Measurements from ENCODE around the gene CD300LG.

The CD300LG gene

GRCh38 chr17:43814026-43814425, 33.0 kb upstream of the CD300LG start:
- H3K4me3 ChIP-seq (ENCODE audit: low read depth, low read length), result no peak overlapping the region
- DNase-seq (ENCODE audit: low read depth), result no peak
- TF ChIP-seq, protein P1, sequence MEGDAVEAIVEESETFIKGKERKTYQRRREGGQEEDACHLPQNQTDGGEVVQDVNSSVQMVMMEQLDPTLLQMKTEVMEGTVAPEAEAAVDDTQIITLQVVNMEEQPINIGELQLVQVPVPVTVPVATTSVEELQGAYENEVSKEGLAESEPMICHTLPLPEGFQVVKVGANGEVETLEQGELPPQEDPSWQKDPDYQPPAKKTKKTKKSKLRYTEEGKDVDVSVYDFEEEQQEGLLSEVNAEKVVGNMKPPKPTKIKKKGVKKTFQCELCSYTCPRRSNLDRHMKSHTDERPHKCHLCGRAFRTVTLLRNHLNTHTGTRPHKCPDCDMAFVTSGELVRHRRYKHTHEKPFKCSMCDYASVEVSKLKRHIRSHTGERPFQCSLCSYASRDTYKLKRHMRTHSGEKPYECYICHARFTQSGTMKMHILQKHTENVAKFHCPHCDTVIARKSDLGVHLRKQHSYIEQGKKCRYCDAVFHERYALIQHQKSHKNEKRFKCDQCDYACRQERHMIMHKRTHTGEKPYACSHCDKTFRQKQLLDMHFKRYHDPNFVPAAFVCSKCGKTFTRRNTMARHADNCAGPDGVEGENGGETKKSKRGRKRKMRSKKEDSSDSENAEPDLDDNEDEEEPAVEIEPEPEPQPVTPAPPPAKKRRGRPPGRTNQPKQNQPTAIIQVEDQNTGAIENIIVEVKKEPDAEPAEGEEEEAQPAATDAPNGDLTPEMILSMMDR (IDR thresholded peaks at IDR 0.05; ENCODE audit: insufficient read depth, low read depth, low read length, missing control alignments), result no peak

DNA sequence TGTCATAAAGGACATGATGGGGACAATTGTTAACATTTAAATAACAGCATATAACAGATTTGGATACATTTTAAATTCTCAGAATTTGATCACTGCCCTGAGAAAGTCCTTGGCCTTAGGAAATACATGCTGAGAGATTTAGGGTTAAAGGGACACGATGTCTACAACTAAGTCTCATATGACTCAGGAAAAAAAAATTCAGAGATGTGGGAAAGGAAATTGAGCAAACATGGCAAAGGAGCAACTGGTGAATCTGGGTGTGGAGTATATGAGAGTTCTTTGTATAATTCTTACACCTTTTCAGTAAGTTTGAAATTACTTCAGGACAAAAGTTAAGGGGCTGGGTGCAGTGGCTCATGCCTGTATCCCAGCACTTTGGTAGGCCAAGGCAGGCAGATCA, 32.3 kb upstream of the CD300LG start:
- TF ChIP-seq, protein P1 (IDR thresholded peaks at IDR 0.05; ENCODE audit: insufficient read depth, low read depth, low read length, missing control alignments), result no peak
- no peak for DNase-seq (ENCODE audit: low read depth)
- H3K4me3 ChIP-seq (ENCODE audit: low read depth, low read length), result no peak overlapping the region

DNA sequence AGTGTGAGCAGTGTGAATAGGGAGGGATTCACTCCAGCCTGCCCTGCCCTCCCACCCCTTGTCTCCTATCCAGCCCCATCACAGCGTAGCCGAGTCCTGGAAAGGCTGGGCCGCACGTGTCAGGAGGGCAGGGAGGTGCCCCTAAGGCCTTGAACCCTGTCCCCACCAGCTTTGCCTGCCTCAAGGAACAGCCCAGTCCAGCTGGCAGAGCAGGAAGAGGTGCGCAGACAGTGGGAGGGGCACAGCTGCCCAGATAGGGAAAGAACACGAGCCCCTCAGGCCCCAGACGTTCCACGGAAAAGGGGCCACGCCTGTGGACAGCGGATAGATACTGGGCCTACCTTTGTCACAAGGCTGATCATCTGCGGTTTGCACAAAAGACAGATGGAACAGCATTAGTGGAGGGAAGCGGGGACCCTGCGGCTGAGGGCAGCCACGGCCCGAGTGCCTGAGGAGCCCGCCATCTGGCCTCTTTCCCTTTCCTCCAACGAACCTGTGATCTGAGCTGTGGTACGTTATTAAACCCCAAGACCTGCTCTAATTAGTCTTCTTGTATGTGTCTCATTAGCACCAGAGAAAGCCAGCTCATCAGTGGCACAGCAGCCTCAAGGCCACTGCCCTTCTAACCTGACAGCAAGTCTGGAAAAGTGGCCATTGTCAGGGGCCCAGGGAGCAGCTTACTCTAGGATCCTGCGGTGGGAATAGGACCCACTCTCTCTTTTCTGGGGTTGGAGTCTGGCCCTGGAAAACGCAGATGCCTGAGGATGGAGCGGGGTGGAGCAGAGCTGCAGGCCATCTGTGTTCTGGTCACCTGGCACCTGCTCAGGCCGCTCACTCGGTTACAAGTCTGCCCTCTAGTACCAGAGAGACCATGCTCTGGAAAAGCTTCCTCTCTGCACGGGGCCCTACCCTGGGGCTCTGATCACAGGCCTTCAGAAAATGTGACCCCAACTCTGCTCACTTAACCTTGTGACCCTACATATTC, 30.3 kb upstream of the CD300LG start:
- no peak overlapping the region for H3K4me3 ChIP-seq (ENCODE audit: low read depth, low read length)
- TF ChIP-seq, protein P1 (IDR thresholded peaks at IDR 0.05; ENCODE audit: insufficient read depth, low read depth, low read length, missing control alignments), result no peak
- no peak for DNase-seq (ENCODE audit: low read depth)

DNA sequence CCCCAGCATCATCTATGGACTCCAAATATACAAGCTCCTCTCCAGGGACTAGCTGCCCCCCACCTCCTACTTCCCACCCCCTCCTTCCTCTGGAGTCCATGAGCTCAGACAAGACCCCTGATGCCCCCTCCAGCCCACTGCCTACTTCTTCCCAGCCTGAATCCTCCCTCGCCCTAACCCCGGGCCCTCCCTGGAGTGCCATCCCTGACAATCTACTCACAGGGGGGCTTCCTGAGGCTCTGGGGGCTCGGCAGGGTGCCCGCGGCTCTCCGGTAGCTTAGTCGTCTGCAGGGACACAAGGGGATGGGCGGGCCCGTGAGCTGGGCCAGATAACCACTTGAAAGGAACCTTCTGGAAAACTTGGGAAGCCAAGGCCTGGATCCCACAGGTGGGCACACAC, 29.1 kb upstream of the CD300LG start:
- no peak overlapping the region for H3K4me3 ChIP-seq (ENCODE audit: low read depth, low read length)
- DNase-seq (ENCODE audit: low read depth), result no peak
- TF ChIP-seq, protein P1 (IDR thresholded peaks at IDR 0.05; ENCODE audit: insufficient read depth, low read depth, low read length, missing control alignments), result no peak

GRCh38 chr17:43818966-43819365, 28.0 kb upstream of the CD300LG start:
- TF ChIP-seq, protein P1 (IDR thresholded peaks at IDR 0.05; ENCODE audit: insufficient read depth, low read depth, low read length, missing control alignments), result no peak
- H3K4me3 ChIP-seq (ENCODE audit: low read depth, low read length), result no peak overlapping the region
- no peak for DNase-seq (ENCODE audit: low read depth)

GRCh38 chr17:43820759-43821158, 26.2 kb upstream of the CD300LG start:
- DNase-seq (ENCODE audit: low read depth), result no peak
- TF ChIP-seq, protein P1 (IDR thresholded peaks at IDR 0.05; ENCODE audit: insufficient read depth, low read depth, low read length, missing control alignments), result no peak

More at GRCh38 chr17:43820759-43821158, 26.2 kb upstream of the CD300LG start:
- H3K4me3 ChIP-seq (ENCODE audit: low read depth, low read length), result no peak overlapping the region
